Measurements from ENCODE around the gene RPL12. TPM values are rescaled to one million over a fixed set of nuclear protein-coding genes. Genes with fewer than 3 reads are reported as not detected.
A peak's percentile ranks its signal among the peaks of the same experiment; 100 is the strongest.

RPL12 gene
- total RNA-seq, 1 donor = 1,103 TPM

- H3K4me2 ChIP-seq (ENCODE audit: insufficient read depth, low read length) = peak overlapping the region; percentile 97
- TF ChIP-seq CTCF (IDR thresholded peaks at IDR 0.05; ENCODE audit: extremely low read depth, low read depth, low read length) = no peak
- DNase-seq (ENCODE audit: insufficient read length, low spot score, missing footprints) = no peak
- peaks cover 3% of the 10 kb centered on the region for H3K36me3 ChIP-seq (ENCODE audit: insufficient read depth, low read length)
- peak overlapping the region; percentile 84 for H3K27ac ChIP-seq (ENCODE audit: low read depth, low read length)
- H3K9me3 ChIP-seq (ENCODE audit: low read depth, low read length) = no peaks in the 10 kb centered on the region
- H3K79me2 ChIP-seq (ENCODE audit: insufficient read depth, low read length) = peaks cover 54% of the 10 kb centered on the region
- peak overlapping the region; percentile 98 for H2AFZ ChIP-seq (ENCODE audit: low read length)
- peaks cover 6% of the 10 kb centered on the region for H4K20me1 ChIP-seq (ENCODE audit: insufficient read depth, low read length)
- peak overlapping the region; percentile 99 for H3K4me3 ChIP-seq (ENCODE audit: insufficient read depth, low read length)
- H3K27me3 ChIP-seq (ENCODE audit: insufficient read depth, low read length) = no peaks in the 10 kb centered on the region
- peaks cover 27% of the 10 kb centered on the region for H3K4me1 ChIP-seq (ENCODE audit: insufficient read depth, low read length)
Measured at GRCh38 chr9:127423476-127423933, 27.7 kb downstream of the RPL12 start.

- H3K27ac ChIP-seq (ENCODE audit: low read depth, low read length) = no peak overlapping the region
- no peaks in the 10 kb centered on the region for H3K27me3 ChIP-seq (ENCODE audit: insufficient read depth, low read length)
- H2AFZ ChIP-seq (ENCODE audit: low read length) = no peak overlapping the region
- H4K20me1 ChIP-seq (ENCODE audit: insufficient read depth, low read length) = peaks cover 6% of the 10 kb centered on the region
- no peak for DNase-seq (ENCODE audit: insufficient read length, low spot score, missing footprints)
- peaks cover 27% of the 10 kb centered on the region for H3K4me1 ChIP-seq (ENCODE audit: insufficient read depth, low read length)
- no peak for TF ChIP-seq CTCF (IDR thresholded peaks at IDR 0.05; ENCODE audit: extremely low read depth, low read depth, low read length)
- H3K4me3 ChIP-seq (ENCODE audit: insufficient read depth, low read length) = peak overlapping the region; percentile 99
- no peaks in the 10 kb centered on the region for H3K9me3 ChIP-seq (ENCODE audit: low read depth, low read length)
- peak overlapping the region; percentile 97 for H3K4me2 ChIP-seq (ENCODE audit: insufficient read depth, low read length)
- no peaks in the 10 kb centered on the region for H3K36me3 ChIP-seq (ENCODE audit: insufficient read depth, low read length)
- peaks cover 46% of the 10 kb centered on the region for H3K79me2 ChIP-seq (ENCODE audit: insufficient read depth, low read length)
Measured at GRCh38 chr9:127422787-127423186, 28.4 kb downstream of the RPL12 start.

- TF ChIP-seq CTCF (IDR thresholded peaks at IDR 0.05; ENCODE audit: extremely low read depth, low read depth, low read length) = no peak
- Histone ChIP-seq H3K79me2 (ENCODE audit: insufficient read depth, low read length) (peaks cover 41% of the 10 kb centered on the region), H3K4me3 (ENCODE audit: insufficient read depth, low read length) (no peak overlapping the region), H3K4me1 (ENCODE audit: insufficient read depth, low read length) (peaks cover 27% of the 10 kb centered on the region), H2AFZ (ENCODE audit: low read length) (no peak overlapping the region), H3K9me3 (ENCODE audit: low read depth, low read length) (no peaks in the 10 kb centered on the region), H3K4me2 (ENCODE audit: insufficient read depth, low read length) (peak overlapping the region; percentile 97), H4K20me1 (ENCODE audit: insufficient read depth, low read length) (peaks cover 2% of the 10 kb centered on the region), H3K27ac (ENCODE audit: low read depth, low read length) (no peak overlapping the region), H3K36me3 (ENCODE audit: insufficient read depth, low read length) (no peaks in the 10 kb centered on the region), H3K27me3 (ENCODE audit: insufficient read depth, low read length) (no peaks in the 10 kb centered on the region)
- no peak for DNase-seq (ENCODE audit: insufficient read length, low spot score, missing footprints)
Measured at GRCh38 chr9:127422133-127422782, 28.9 kb downstream of the RPL12 start.

GRCh38 chr9:127421057-127421456 lies 30.1 kb downstream of the RPL12 start:
- H3K4me2 ChIP-seq (ENCODE audit: insufficient read depth, low read length) = no peak overlapping the region
- H3K4me1 ChIP-seq (ENCODE audit: insufficient read depth, low read length) = peaks cover 27% of the 10 kb centered on the region
- peaks cover 2% of the 10 kb centered on the region for H4K20me1 ChIP-seq (ENCODE audit: insufficient read depth, low read length)
- no peak overlapping the region for H3K4me3 ChIP-seq (ENCODE audit: insufficient read depth, low read length)
- H2AFZ ChIP-seq (ENCODE audit: low read length) = no peak overlapping the region
- peaks cover 31% of the 10 kb centered on the region for H3K79me2 ChIP-seq (ENCODE audit: insufficient read depth, low read length)
- H3K9me3 ChIP-seq (ENCODE audit: low read depth, low read length) = no peaks in the 10 kb centered on the region
- no peaks in the 10 kb centered on the region for H3K36me3 ChIP-seq (ENCODE audit: insufficient read depth, low read length)
- H3K27ac ChIP-seq (ENCODE audit: low read depth, low read length) = no peak overlapping the region
- TF ChIP-seq CTCF (IDR thresholded peaks at IDR 0.05; ENCODE audit: extremely low read depth, low read depth, low read length) = no peak
- DNase-seq (ENCODE audit: insufficient read length, low spot score, missing footprints) = no peak
- H3K27me3 ChIP-seq (ENCODE audit: insufficient read depth, low read length) = no peaks in the 10 kb centered on the region

All from osteoblast (primary cell).